CD4-positive, alpha-beta T cell treated with Interleukin-4 for 1 hour (primary cell): ENCODE data around the gene DMRTC2.

Source experiments
- DNase-seq, 2 donors: peaks; one replicate each; pipeline ENCODE4 v3.0.0-alpha.2; 2020 to 2022

DMRTC2 gene

GRCh38 chr19:41845001-41845050 lies at the start of gene DMRTC2:
Gene DMRTC2 (plus strand): TSS chr19:41845042. CDS start chr19:41847429, 2,387 bp downstream.
- no peak for DNase-seq

GRCh38 chr19:41796362-41796761 lies 48.5 kb upstream of the DMRTC2 start, which contains the start of gene CEACAM3:
Gene CEACAM3 (plus strand): TSS chr19:41796587. CDS start chr19:41796678, 91 bp downstream.
- no peak for DNase-seq

GRCh38 chr19:41796901-41797300 lies 47.9 kb upstream of the DMRTC2 start:
- DNase-seq, result no peak

- no peak for DNase-seq
Measured at GRCh38 chr19:41799444-41800000, 45.3 kb upstream of the DMRTC2 start.

GRCh38 chr19:41801031-41801430 lies 43.8 kb upstream of the DMRTC2 start:
- DNase-seq, result no peak

- DNase-seq, result no peak
Measured at GRCh38 chr19:41801792-41802211, 43.0 kb upstream of the DMRTC2 start.

- DNase-seq, result peak in 1 of 2 donors; percentile 24
Measured at GRCh38 chr19:41802770-41803169, 42.1 kb upstream of the DMRTC2 start.

- DNase-seq, result no peak
Measured at GRCh38 chr19:41804336-41804735, 40.5 kb upstream of the DMRTC2 start.

- DNase-seq, result no peak
Measured at GRCh38 chr19:41807176-41807575, 37.7 kb upstream of the DMRTC2 start.

- DNase-seq, result peak in 1 of 2 donors; percentile 51
Measured at GRCh38 chr19:41808663-41809566, 35.9 kb upstream of the DMRTC2 start.

GRCh38 chr19:41810301-41810700 lies 34.5 kb upstream of the DMRTC2 start:
- no peak for DNase-seq

- DNase-seq, result peak; percentile 22 to 64
Measured at GRCh38 chr19:41811036-41811435, 33.8 kb upstream of the DMRTC2 start.

GRCh38 chr19:41811981-41812380 lies 32.9 kb upstream of the DMRTC2 start:
- DNase-seq, result no peak

GRCh38 chr19:41813911-41814310 lies 30.9 kb upstream of the DMRTC2 start:
- DNase-seq, result no peak

- DNase-seq, result no peak
Measured at GRCh38 chr19:41815301-41815700, 29.5 kb upstream of the DMRTC2 start.

GRCh38 chr19:41816761-41817160 lies 28.1 kb upstream of the DMRTC2 start:
- no peak for DNase-seq

GRCh38 chr19:41821003-41821735 lies 23.7 kb upstream of the DMRTC2 start:
- DNase-seq, result peak; percentile 64 to 66

GRCh38 chr19:41837981-41838708 lies 6.7 kb upstream of the DMRTC2 start:
- no peak for DNase-seq

- no peak for DNase-seq
Measured at GRCh38 chr19:41839211-41839610, 5.6 kb upstream of the DMRTC2 start.

- DNase-seq, result no peak
Measured at GRCh38 chr19:41843371-41843770, 1.5 kb upstream of the DMRTC2 start.

GRCh38 chr19:41844601-41845000 lies 241 bp upstream of the DMRTC2 start, which contains the start of gene LYPD4:
Gene LYPD4 (minus strand): TSS chr19:41844683. CDS start chr19:41839285, 5,398 bp downstream.
- DNase-seq, result no peak

GRCh38 chr19:41845051-41845590 lies 279 bp downstream of the DMRTC2 start:
- DNase-seq, result no peak
